ENCODE measurements around the gene FLAD1.
A peak's percentile ranks its signal among the peaks of the same experiment; 100 is the strongest.

The FLAD1 gene

GRCh38 chr1:155014709-155015508, 31.8 kb downstream of the FLAD1 start:
- DNase-seq (ENCODE audit: low spot score in 2 of 2) (no peak), ATAC-seq (ENCODE audit: low read depth) (no peak)
- Mint-ChIP-seq H3K36me3 (peaks cover 1% of the 10 kb centered on the region), H3K27me3 (no peaks in the 10 kb centered on the region), H3K4me1 (peaks cover 57% of the 10 kb centered on the region), H3K27ac (no peak overlapping the region), H3K4me3 (no peak overlapping the region), H3K9me3 (no peaks in the 10 kb centered on the region)

- peak overlapping the region; percentile 83 for H3K27ac Mint-ChIP-seq
- peaks cover 52% of the 10 kb centered on the region for H3K4me1 Mint-ChIP-seq
Observed at GRCh38 chr1:155015527-155016230, 32.5 kb downstream of the FLAD1 start.

GRCh38 chr1:155016231-155016831, 33.2 kb downstream of the FLAD1 start:
- DNase-seq (ENCODE audit: low spot score in 2 of 2), result peak; percentile 34 to 50
- no peaks in the 10 kb centered on the region for H3K36me3 Mint-ChIP-seq
- no peaks in the 10 kb centered on the region for H3K27me3 Mint-ChIP-seq
- H3K4me3 Mint-ChIP-seq, result peak overlapping the region; percentile 73
- peak overlapping the region; percentile 83 for H3K27ac Mint-ChIP-seq
- no peaks in the 10 kb centered on the region for H3K9me3 Mint-ChIP-seq
- H3K4me1 Mint-ChIP-seq, result peaks cover 48% of the 10 kb centered on the region
- peak; percentile 59 for ATAC-seq (ENCODE audit: low read depth)

More at GRCh38 chr1:155015527-155016230, 32.5 kb downstream of the FLAD1 start:
- H3K36me3 Mint-ChIP-seq, result no peaks in the 10 kb centered on the region
- DNase-seq (ENCODE audit: low spot score in 2 of 2) (no peak), ATAC-seq (ENCODE audit: low read depth) (peak; percentile 0)
- H3K27me3 Mint-ChIP-seq, result no peaks in the 10 kb centered on the region
- no peaks in the 10 kb centered on the region for H3K9me3 Mint-ChIP-seq
- H3K4me3 Mint-ChIP-seq, result peak overlapping the region; percentile 1

GRCh38 chr1:155017041-155017945, 34.1 kb downstream of the FLAD1 start:
- Mint-ChIP-seq H3K36me3 (no peaks in the 10 kb centered on the region), H3K4me1 (peaks cover 49% of the 10 kb centered on the region)

GRCh38 chr1:155017946-155018316, 34.8 kb downstream of the FLAD1 start:
- H3K36me3 Mint-ChIP-seq, result no peaks in the 10 kb centered on the region
- no peaks in the 10 kb centered on the region for H3K9me3 Mint-ChIP-seq
- H3K4me3 Mint-ChIP-seq, result peak overlapping the region; percentile 84
- ATAC-seq (ENCODE audit: low read depth) (peak; percentile 8), DNase-seq (ENCODE audit: low spot score in 2 of 2) (peak in 1 of 2 donors; percentile 22)
- peak overlapping the region; percentile 83 for H3K27ac Mint-ChIP-seq
- no peaks in the 10 kb centered on the region for H3K27me3 Mint-ChIP-seq
- peaks cover 45% of the 10 kb centered on the region for H3K4me1 Mint-ChIP-seq

More at GRCh38 chr1:155017041-155017945, 34.1 kb downstream of the FLAD1 start:
- DNase-seq (ENCODE audit: low spot score in 2 of 2) (peak; percentile 85 to 88), ATAC-seq (ENCODE audit: low read depth) (peak; percentile 79)
- Mint-ChIP-seq H3K4me3 (peak overlapping the region; percentile 84), H3K9me3 (no peaks in the 10 kb centered on the region), H3K27ac (peak overlapping the region; percentile 83), H3K27me3 (no peaks in the 10 kb centered on the region)

GRCh38 chr1:155018617-155019348, 35.6 kb downstream of the FLAD1 start:
- H3K4me3 Mint-ChIP-seq, result no peak overlapping the region
- no peaks in the 10 kb centered on the region for H3K27me3 Mint-ChIP-seq
- DNase-seq (ENCODE audit: low spot score in 2 of 2) (no peak), ATAC-seq (ENCODE audit: low read depth) (no peak)
- H3K4me1 Mint-ChIP-seq, result peaks cover 36% of the 10 kb centered on the region
- no peaks in the 10 kb centered on the region for H3K36me3 Mint-ChIP-seq
- peak overlapping the region; percentile 45 for H3K27ac Mint-ChIP-seq
- H3K9me3 Mint-ChIP-seq, result no peaks in the 10 kb centered on the region

GRCh38 chr1:155019377-155020245, 36.5 kb downstream of the FLAD1 start:
- Mint-ChIP-seq H3K4me3 (peak overlapping the region; percentile 43), H3K9me3 (no peaks in the 10 kb centered on the region), H3K36me3 (no peaks in the 10 kb centered on the region), H3K27ac (peak overlapping the region; percentile 45), H3K4me1 (peaks cover 31% of the 10 kb centered on the region), H3K27me3 (no peaks in the 10 kb centered on the region)
- ATAC-seq (ENCODE audit: low read depth), result no peak
- no peak for DNase-seq (ENCODE audit: low spot score in 2 of 2)

GRCh38 chr1:155022136-155022926, 39.2 kb downstream of the FLAD1 start:
- no peaks in the 10 kb centered on the region for H3K27me3 Mint-ChIP-seq
- H3K4me1 Mint-ChIP-seq, result peaks cover 16% of the 10 kb centered on the region
- no peaks in the 10 kb centered on the region for H3K36me3 Mint-ChIP-seq
- H3K9me3 Mint-ChIP-seq, result no peaks in the 10 kb centered on the region
- no peak overlapping the region for H3K4me3 Mint-ChIP-seq
- ATAC-seq (ENCODE audit: low read depth) (no peak), DNase-seq (ENCODE audit: low spot score in 2 of 2) (no peak)
- no peak overlapping the region for H3K27ac Mint-ChIP-seq

- Mint-ChIP-seq H3K4me3 (no peak overlapping the region), H3K9me3 (no peaks in the 10 kb centered on the region), H3K36me3 (no peaks in the 10 kb centered on the region), H3K27ac (no peak overlapping the region), H3K4me1 (peaks cover 14% of the 10 kb centered on the region), H3K27me3 (no peaks in the 10 kb centered on the region)
- DNase-seq (ENCODE audit: low spot score in 2 of 2) (no peak), ATAC-seq (ENCODE audit: low read depth) (no peak)
Observed at GRCh38 chr1:155022927-155023236, 39.7 kb downstream of the FLAD1 start.

- Mint-ChIP-seq H3K27me3 (no peaks in the 10 kb centered on the region), H3K4me1 (peaks cover 13% of the 10 kb centered on the region), H3K27ac (no peak overlapping the region), H3K9me3 (no peaks in the 10 kb centered on the region), H3K4me3 (no peak overlapping the region), H3K36me3 (no peaks in the 10 kb centered on the region)
- ATAC-seq (ENCODE audit: low read depth) (no peak), DNase-seq (ENCODE audit: low spot score in 2 of 2) (no peak)
Observed at GRCh38 chr1:155023627-155024026, 40.5 kb downstream of the FLAD1 start.

- Mint-ChIP-seq H3K4me3 (no peak overlapping the region), H3K27ac (no peak overlapping the region), H3K9me3 (no peaks in the 10 kb centered on the region), H3K36me3 (no peaks in the 10 kb centered on the region), H3K27me3 (no peaks in the 10 kb centered on the region), H3K4me1 (peaks cover 15% of the 10 kb centered on the region)
- DNase-seq (ENCODE audit: low spot score in 2 of 2) (no peak), ATAC-seq (ENCODE audit: low read depth) (no peak)
Observed at GRCh38 chr1:155024315-155024714, 41.2 kb downstream of the FLAD1 start.

GRCh38 chr1:155026154-155026553, 43.0 kb downstream of the FLAD1 start:
- peaks cover 8% of the 10 kb centered on the region for H3K4me1 Mint-ChIP-seq
- H3K9me3 Mint-ChIP-seq, result no peaks in the 10 kb centered on the region
- DNase-seq (ENCODE audit: low spot score in 2 of 2) (no peak), ATAC-seq (ENCODE audit: low read depth) (no peak)
- no peaks in the 10 kb centered on the region for H3K36me3 Mint-ChIP-seq
- H3K27ac Mint-ChIP-seq, result no peak overlapping the region
- H3K4me3 Mint-ChIP-seq, result no peak overlapping the region
- no peaks in the 10 kb centered on the region for H3K27me3 Mint-ChIP-seq

Data from memory B cell (primary cell).